Psoas muscle (tissue), 8 donors: ENCODE data around the gene VAMP1. TPM values are rescaled to one million over a fixed set of nuclear protein-coding genes. Genes with fewer than 3 reads are reported as not detected.
"Not testable (repeated sequence)": the region's sequence is repeated elsewhere in the genome, so short reads cannot be mapped to it uniquely, and the experiment has no call there.

Experiments
- ATAC-seq, 4 donors: fragments of 200-7000 bp; cut with Tn5 transposase; one replicate each; pipeline ENCODE4 v1.9.1; 2020; ENCODE audit warnings: moderate library complexity in 3 of 4, mild to moderate bottlenecking in 2 of 4
- DNase-seq, 2 donors: peaks; one replicate each; pipeline ENCODE4 v3.0.0-alpha.2; 2020
- H3K27ac ChIP-seq: fragments of 200-600 bp; one replicate; pipeline ENCODE4 v1.8.0; 2022
- H3K27me3 ChIP-seq, 3 donors: fragments of 200-600 bp in 1 of 3; one replicate each; pipeline versions ENCODE4 v1.6.1 to v1.8.0; 2013 to 2022; ENCODE audit warnings: low read length in 2 of 3, mild to moderate bottlenecking in 2 of 3, moderate library complexity in 1 of 3; ENCODE audit not compliant: insufficient read depth in 3 of 3
- H3K36me3 ChIP-seq, 2 donors: fragments of 200-600 bp in 1 of 2; one replicate each; pipeline versions ENCODE4 v1.6.1 to v1.8.0; 2013 to 2022; ENCODE audit warnings: low read depth in 1 of 2, mild to moderate bottlenecking in 1 of 2, moderate library complexity in 1 of 2; ENCODE audit not compliant: insufficient read depth in 1 of 2
- H3K4me1 ChIP-seq: fragments of 200-600 bp; one replicate; pipeline ENCODE4 v1.8.0; 2022
- H3K4me3 ChIP-seq: fragments of 200-600 bp; one replicate; pipeline ENCODE4 v1.8.0; 2022; ENCODE audit warnings: mild to moderate bottlenecking
- H3K9me3 ChIP-seq: fragments of 200-600 bp; one replicate; pipeline ENCODE4 v1.8.0; 2022
- WGBS, 3 donors: extraction: QIAGEN DNeasy Blood & Tissue Kit; methylation state at CpG; one replicate each; pipeline versions ENCODE4 v1.1.6 to v1.1.7; 2013; 5-methylcytosine and 5-hydroxymethylcytosine counted together
- intact Hi-C, 2 donors: fragments of 100-400 bp; cut with DNase I; formaldehyde crosslinking; loops; one replicate each; pipeline versions ENCODE4 v1.11.0 to v1.14.2; 2022
- polyA plus RNA-seq, 3 donors: library from polyadenylated mRNA; stranded (reverse); fragments of 200-250 nt; gene quantifications; one replicate each; pipeline ENCODE4 v1.2.3, GENCODE V29; 2013
- total RNA-seq, 4 donors: library from RNA; stranded (reverse); fragmentation: NEBNext Ultra II Directional in 2 of 4; extraction: Animal tissue kit (Norgen Biotek cat#: 25700) in 2 of 4; gene quantifications; one replicate each; pipeline versions ENCODE4 v1.2.1 to v1.2.4, GENCODE V29; 2021 to 2023
- TF ChIP-seq, protein P1 (sequence below): fragments of 200-600 bp; IDR thresholded peaks from one replicate; pipeline ENCODE4 v1.8.0; 2022; ENCODE audit warnings: antibody characterized with exemption
- donor health status: healthy with polysubstance abuse.
- donor health status: DM: no; HTN: no; CAD: no; lungs with moderate emphysema.
- donor health status: Bipolar disorder and iron deficiency.
- donor health status: healthy.
- donor health status: DM: yes; HTN: yes; CAD: no.
- donor health status: DM: no; HTN: no; CAD: no.
- donor health status: DM: no; HTN: no; CAD: no.
- donor health status: DM: yes; HTN: yes; CAD: no.

The VAMP1 gene
- total and polyA plus RNA-seq, 7 donors: 1.5 to 16.9 (median 2.1) TPM

DNA sequence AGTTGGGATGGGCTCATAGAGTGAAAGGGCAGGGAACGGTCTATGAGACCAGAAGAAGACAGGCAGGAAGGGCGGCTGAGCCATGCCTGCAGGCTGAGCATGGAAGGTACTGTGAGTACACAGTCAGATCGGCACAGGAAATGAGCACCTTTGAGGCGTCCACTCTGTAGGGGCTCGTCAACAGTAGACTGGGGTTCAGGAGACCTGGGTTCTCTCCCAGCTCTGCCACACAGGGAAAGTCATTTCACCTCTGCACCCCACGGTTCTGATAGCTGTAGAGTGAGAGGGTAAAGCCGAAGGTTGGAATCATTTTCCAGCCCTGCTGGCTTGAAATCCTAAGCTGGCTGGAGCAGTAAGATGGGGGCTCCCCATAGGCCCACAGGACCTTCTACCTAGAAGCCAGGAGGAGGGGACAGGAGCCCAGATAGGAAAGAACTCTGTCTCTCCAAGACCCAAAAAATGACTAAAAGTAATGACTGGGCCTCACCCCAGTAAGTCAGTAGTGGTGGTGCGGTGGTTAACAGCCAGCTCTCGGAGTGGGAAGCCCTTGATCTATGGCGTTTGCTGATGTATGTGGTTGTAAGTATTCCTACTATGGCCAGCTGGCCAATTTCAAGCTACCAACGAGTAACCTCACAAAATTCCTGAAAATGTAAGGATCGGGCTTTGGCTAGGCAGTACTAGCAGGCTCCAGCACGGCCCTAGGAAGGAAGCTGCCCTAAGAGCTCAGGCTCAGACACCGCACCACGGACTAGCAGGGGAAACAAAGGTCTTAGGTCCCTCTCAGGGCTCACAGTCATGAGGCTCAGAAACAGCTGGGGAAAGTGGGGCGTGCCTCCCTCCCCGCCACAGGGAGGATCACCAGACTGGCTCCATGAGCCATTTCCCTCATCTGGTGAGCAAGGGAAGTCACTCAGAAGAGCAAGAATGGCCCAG, 36.0 kb downstream of the VAMP1 start:
- intact Hi-C loops: no loop called here
- peaks cover 0 to 6% of the 10 kb centered on the region in 2 donors for H3K36me3 ChIP-seq
- no peaks in the 10 kb centered on the region for H3K9me3 ChIP-seq
- H3K27ac ChIP-seq: no peak overlapping the region
- no peak overlapping the region for H3K4me3 ChIP-seq
- peaks cover 17% of the 10 kb centered on the region for H3K4me1 ChIP-seq
- TF ChIP-seq, protein P1, sequence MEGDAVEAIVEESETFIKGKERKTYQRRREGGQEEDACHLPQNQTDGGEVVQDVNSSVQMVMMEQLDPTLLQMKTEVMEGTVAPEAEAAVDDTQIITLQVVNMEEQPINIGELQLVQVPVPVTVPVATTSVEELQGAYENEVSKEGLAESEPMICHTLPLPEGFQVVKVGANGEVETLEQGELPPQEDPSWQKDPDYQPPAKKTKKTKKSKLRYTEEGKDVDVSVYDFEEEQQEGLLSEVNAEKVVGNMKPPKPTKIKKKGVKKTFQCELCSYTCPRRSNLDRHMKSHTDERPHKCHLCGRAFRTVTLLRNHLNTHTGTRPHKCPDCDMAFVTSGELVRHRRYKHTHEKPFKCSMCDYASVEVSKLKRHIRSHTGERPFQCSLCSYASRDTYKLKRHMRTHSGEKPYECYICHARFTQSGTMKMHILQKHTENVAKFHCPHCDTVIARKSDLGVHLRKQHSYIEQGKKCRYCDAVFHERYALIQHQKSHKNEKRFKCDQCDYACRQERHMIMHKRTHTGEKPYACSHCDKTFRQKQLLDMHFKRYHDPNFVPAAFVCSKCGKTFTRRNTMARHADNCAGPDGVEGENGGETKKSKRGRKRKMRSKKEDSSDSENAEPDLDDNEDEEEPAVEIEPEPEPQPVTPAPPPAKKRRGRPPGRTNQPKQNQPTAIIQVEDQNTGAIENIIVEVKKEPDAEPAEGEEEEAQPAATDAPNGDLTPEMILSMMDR: no peak
- no peaks in the 10 kb centered on the region for H3K27me3 ChIP-seq
- 78 to 79% (median 78%) methylated on average over 17 of the region's 17 CpGs for WGBS, 3 donors
- no peak for DNase-seq
- no peak for ATAC-seq

DNA sequence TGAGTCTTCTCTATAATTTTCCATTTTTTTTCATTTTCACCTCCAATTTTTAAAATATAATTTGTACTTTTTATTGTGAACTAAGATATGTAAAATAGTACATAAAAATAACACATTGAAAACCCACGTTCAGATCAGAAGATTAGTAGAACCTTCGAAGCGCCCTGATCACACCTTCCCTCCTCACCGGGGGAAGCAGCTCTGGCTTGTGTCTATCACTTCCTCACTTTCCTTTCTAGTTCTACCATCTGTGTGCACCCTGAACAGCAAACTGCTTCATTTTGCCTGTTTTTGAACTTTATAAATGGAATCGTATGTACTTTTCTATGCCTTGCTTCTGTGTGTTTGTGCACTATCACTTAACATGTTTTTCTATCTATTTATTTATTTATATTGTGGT, 37.5 kb downstream of the VAMP1 start:
- Histone ChIP-seq H3K4me3 (no peak overlapping the region), H3K9me3 (no peaks in the 10 kb centered on the region), H3K27ac (no peak overlapping the region), H3K4me1 (peaks cover 17% of the 10 kb centered on the region), H3K27me3 (no peaks in the 10 kb centered on the region), H3K36me3 (no peaks in the 10 kb centered on the region)
- 89 to 93% (median 89%) methylated on average over 5 of the region's 5 CpGs for WGBS, 3 donors
- DNase-seq (no peak), ATAC-seq (no peak)
- TF ChIP-seq, protein P1: no peak
- intact Hi-C loops: no loop called here

DNA sequence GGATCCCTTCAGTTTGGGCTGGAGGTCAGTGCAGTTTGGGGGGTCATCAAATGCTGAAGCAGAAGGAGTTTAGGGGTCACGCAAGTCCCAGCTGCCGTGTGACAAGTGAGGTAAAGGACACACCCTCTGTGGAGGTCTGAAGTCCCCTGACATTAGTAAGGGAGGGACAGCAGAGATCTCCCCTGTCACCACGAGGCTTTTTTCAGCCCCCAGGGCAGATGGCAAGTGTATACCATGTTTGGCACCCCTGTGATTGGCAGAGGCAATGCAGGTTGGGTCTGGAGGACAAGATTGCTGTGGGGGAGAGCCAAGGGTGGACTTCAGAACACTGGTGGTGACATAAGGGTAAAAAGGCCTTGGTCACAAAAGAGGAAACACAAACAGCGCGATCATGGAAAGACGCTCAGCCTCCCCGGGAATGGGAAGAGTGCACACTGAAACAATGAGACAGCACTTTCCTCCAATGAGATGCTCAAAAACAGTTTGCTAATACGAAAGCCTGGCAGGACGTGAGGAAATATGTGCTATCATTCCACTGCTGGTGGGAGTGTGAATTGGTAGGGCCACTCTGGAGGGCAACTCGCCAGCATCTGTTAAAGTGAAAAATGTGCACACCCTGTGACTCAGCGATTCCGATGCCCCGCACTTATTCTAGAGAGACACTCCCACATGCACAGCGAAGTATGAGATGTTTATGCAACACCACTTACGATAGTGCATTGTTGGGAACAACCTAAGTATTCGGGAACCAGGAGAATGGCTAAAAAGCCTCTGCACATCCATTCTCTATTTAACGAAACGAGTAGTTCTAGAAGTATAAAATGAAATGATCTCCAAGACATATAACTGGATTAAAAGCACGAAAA, 40.1 kb downstream of the VAMP1 start:
- Histone ChIP-seq H3K27ac (peak overlapping the region; percentile 57), H3K27me3 (no peaks in the 10 kb centered on the region), H3K36me3 (no peaks in the 10 kb centered on the region), H3K9me3 (no peaks in the 10 kb centered on the region), H3K4me1 (peaks cover 17% of the 10 kb centered on the region), H3K4me3 (peak overlapping the region; percentile 55)
- intact Hi-C loops: no loop called here
- ATAC-seq (peak; percentile 77 to 92 (median 88)), DNase-seq (peak; percentile 83 to 89)
- TF ChIP-seq, protein P1: no peak
- 22 to 27% (median 22%) methylated on average over 19 of the region's 19 CpGs for WGBS, 3 donors

DNA sequence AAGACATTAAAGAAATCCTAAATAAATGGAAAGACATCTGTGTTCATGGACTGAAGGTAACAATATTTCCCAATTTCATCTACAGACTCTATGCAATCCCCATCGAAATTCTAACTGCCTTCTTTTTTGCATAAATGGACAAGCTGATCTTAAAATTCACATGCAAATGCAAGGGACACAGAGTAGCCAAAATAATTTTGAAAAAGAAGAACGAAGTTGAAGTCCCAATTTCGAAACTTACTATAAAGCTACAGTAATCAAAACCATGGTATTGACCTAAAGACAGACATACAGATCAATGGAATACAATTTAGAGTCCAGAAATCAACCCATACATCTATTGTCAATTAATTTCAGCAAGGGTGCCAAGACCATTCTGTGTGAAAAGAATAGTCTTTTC, 42.2 kb downstream of the VAMP1 start:
- H3K27me3 ChIP-seq: no peaks in the 10 kb centered on the region
- intact Hi-C loops: no loop called here
- no peak overlapping the region for H3K27ac ChIP-seq
- no peak overlapping the region for H3K4me3 ChIP-seq
- TF ChIP-seq, protein P1: no peak
- ATAC-seq (no peak), DNase-seq (no peak)
- no peaks in the 10 kb centered on the region for H3K36me3 ChIP-seq
- peaks cover 23% of the 10 kb centered on the region for H3K4me1 ChIP-seq
- WGBS, 3 donors: 84 to 90% (median 89%) methylated on average over 3 of the region's 3 CpGs
- H3K9me3 ChIP-seq: no peaks in the 10 kb centered on the region

DNA sequence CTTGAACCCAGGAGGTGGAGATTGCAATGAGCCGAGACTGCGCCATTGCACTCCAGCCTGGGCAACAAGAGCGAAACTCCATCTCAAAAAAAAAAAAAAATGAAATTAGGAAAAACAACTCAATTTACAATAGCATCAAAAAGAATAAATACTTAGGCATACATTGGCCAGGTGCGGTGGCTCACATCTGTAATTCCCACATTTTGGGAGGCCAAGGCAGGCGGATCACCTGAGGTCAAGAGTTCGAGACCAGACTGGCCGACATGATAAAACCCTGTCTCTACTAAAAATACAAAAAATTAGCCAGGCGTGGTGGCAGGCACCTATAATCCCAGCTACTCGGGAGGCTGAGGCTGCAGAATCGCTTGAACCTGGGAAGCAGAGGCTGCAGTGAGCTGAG, 42.7 kb downstream of the VAMP1 start:
- DNase-seq, H3K9me3 ChIP-seq, H3K36me3 ChIP-seq, H3K27me3 ChIP-seq, ATAC-seq, H3K4me3 ChIP-seq, H3K27ac ChIP-seq, intact Hi-C loops: not testable (repeated sequence)
- peaks cover 25% of the 10 kb centered on the region for H3K4me1 ChIP-seq
- WGBS, 3 donors: 90 to 98% (median 97%) methylated on average over 10 of the region's 10 CpGs
